Cardiac muscle cell (in vitro differentiated cells and primary cell): Measurements from ENCODE around the gene P2RY4. TPM values are rescaled to one million over a fixed set of nuclear protein-coding genes. Genes with fewer than 3 reads are reported as not detected.

Experiments used
- DNase-seq, 2 donors: peaks; one replicate each; pipeline versions ENCODE4 v3.0.0 to v3.0.0-alpha.2; 2010 to 2017; ENCODE audit warnings: low read depth in 1 of 2, low spot score in 1 of 2
- H3K27ac ChIP-seq: fragments of 200-600 bp; sonication (generic); 2 replicates; pipeline ENCODE4 v1.5.1; 2016
- H3K27me3 ChIP-seq: fragments of 200-600 bp; sonication (generic); 2 replicates; pipeline ENCODE4 v1.6.0; 2016; ENCODE audit warnings: control low read depth
- H3K36me3 ChIP-seq: fragments of 200-600 bp; sonication (generic); 2 replicates; pipeline ENCODE4 v1.5.1; 2016; ENCODE audit warnings: control low read depth
- H3K4me1 ChIP-seq: fragments of 200-600 bp; sonication (generic); 2 replicates; pipeline ENCODE4 v1.8.1; 2017; ENCODE audit warnings: low read depth, mild to moderate bottlenecking, mixed run types
- H3K4me3 ChIP-seq: fragments of 200-600 bp; sonication (generic); 2 replicates; pipeline ENCODE4 v1.5.1; 2016; ENCODE audit warnings: mild to moderate bottlenecking
- H3K9me3 ChIP-seq: fragments of 200-600 bp; sonication (generic); 2 replicates; pipeline ENCODE4 v1.5.1; 2017; ENCODE audit warnings: low read depth, mild to moderate bottlenecking, control low read depth
- polyA plus RNA-seq: library from polyadenylated mRNA; unstranded; fragments of >200 nt; fragmentation: Nextera tagmentation; extraction: Ambion mirVana; gene quantifications from 2 replicates; pipeline ENCODE4 v1.2.1, GENCODE V29; 2016
- total RNA-seq: library from RNA; depleted of rRNA; stranded (reverse); fragments of >200 nt; gene quantifications from 2 replicates; pipeline ENCODE4 v1.2.3, GENCODE V29; 2016
- TF ChIP-seq, protein P1 (sequence below): IDR thresholded peaks from 2 replicates; pipeline ENCODE4 v1.5.1; 2012; ENCODE audit warnings: low read depth, mild to moderate bottlenecking, low read length

Gene P2RY4
- total RNA-seq (0.09 TPM in 1 of 2 replicates, not detected in the other), polyA plus RNA-seq (0.17 TPM in 1 of 2 replicates, not detected in the other)

DNA sequence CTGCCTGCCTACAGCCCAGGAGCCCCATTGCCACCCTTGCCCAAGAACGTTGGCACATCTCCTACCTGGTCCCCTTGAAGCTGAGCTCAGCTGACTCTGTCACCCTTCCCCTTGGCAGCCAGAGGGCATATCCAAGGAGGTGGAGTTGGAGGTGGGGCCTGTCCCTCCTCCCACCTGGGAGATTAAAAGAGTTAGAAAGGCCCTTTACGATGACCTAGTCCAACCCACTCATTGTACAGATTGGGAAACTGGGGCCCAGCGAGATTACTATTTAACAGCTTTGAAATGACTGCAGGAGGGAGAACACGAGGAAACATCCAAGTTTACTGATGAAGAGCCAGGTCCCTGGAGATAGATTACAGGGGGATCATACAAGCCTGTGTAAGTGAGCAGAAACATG lies at the start of gene P2RY4:
Gene P2RY4, minus strand, starts transcription at position 101 of the 400 bp plus-strand sequence. CDS start 580 bp downstream, outside the sequence.
- Histone ChIP-seq H3K4me1 (no peaks in the 10 kb centered on the region), H3K27ac (no peak within 1 kb of the TSS), H3K9me3 (no peaks in the 10 kb centered on the region), H3K36me3 (no peaks in the 10 kb centered on the region), H3K4me3 (no peak within 1 kb of the TSS), H3K27me3 (no peaks in the 10 kb centered on the region)
- DNase-seq = no peak
- TF ChIP-seq, protein P1, sequence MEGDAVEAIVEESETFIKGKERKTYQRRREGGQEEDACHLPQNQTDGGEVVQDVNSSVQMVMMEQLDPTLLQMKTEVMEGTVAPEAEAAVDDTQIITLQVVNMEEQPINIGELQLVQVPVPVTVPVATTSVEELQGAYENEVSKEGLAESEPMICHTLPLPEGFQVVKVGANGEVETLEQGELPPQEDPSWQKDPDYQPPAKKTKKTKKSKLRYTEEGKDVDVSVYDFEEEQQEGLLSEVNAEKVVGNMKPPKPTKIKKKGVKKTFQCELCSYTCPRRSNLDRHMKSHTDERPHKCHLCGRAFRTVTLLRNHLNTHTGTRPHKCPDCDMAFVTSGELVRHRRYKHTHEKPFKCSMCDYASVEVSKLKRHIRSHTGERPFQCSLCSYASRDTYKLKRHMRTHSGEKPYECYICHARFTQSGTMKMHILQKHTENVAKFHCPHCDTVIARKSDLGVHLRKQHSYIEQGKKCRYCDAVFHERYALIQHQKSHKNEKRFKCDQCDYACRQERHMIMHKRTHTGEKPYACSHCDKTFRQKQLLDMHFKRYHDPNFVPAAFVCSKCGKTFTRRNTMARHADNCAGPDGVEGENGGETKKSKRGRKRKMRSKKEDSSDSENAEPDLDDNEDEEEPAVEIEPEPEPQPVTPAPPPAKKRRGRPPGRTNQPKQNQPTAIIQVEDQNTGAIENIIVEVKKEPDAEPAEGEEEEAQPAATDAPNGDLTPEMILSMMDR = no peak

GRCh38 chrX:70301716-70302115 lies 41.7 kb upstream of the P2RY4 start:
- DNase-seq = peak in 1 of 2 donors; percentile 75
- Histone ChIP-seq H3K36me3 (no peaks in the 10 kb centered on the region), H3K27me3 (no peaks in the 10 kb centered on the region), H3K27ac (no peak overlapping the region), H3K9me3 (no peaks in the 10 kb centered on the region), H3K4me3 (no peak overlapping the region), H3K4me1 (no peaks in the 10 kb centered on the region)
- TF ChIP-seq, protein P1 = no peak

DNA sequence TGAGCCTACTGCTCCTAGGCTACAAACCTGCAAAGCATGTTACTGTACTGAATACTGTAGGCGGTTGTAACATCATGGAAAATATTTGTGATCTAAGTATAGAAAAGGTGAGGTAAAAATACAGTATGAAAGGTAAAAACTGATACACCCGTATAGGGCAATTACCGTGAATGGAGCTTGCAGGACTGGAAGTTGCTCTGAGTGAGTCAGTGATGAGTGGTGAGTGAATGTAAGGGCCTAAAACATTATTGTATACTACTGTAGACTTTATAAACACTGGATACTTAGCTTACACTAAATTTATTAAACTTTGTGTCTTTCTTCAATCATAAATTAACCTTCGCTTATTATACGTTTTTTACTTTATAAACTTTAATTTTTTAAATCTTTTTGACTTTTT lies 33.6 kb upstream of the P2RY4 start:
- Histone ChIP-seq H3K36me3 (no peaks in the 10 kb centered on the region), H3K9me3 (no peaks in the 10 kb centered on the region), H3K4me1 (no peaks in the 10 kb centered on the region), H3K27ac (no peak overlapping the region), H3K4me3 (no peak overlapping the region), H3K27me3 (no peaks in the 10 kb centered on the region)
- no peak for DNase-seq
- TF ChIP-seq, protein P1 = no peak

DNA sequence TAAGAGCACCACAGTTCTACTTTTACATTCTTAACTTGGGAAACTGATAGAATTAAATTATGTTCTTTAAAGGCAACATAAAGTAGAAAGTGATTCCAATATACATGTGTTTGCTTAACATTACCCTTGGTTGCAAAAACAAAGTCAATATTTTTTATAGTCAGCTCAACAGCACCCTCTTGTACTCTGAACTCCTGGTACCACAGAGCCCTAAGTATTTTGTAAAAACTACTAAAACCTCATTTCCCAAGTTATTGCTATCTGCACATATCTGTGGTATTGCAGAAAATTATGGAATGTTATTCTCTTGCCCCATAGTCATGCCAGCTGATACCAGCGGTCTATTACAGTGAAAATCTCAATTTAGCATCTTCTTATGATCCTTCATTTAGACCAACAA lies 32.8 kb upstream of the P2RY4 start:
- peak in 1 of 2 donors; percentile 23 for DNase-seq
- H3K4me3 ChIP-seq = no peak overlapping the region
- TF ChIP-seq, protein P1 = peak; percentile 7
- H3K27ac ChIP-seq = no peak overlapping the region
- no peaks in the 10 kb centered on the region for H3K27me3 ChIP-seq
- no peaks in the 10 kb centered on the region for H3K9me3 ChIP-seq
- H3K36me3 ChIP-seq = no peaks in the 10 kb centered on the region
- H3K4me1 ChIP-seq = no peaks in the 10 kb centered on the region

GRCh38 chrX:70289793-70290770 lies 30.1 kb upstream of the P2RY4 start, which contains the start of the genes KIF4A and PDZD11:
Gene KIF4A (plus strand): TSS chrX:70290104. CDS start chrX:70290459, 355 bp downstream.
Gene PDZD11 (minus strand): TSS chrX:70289927. CDS start chrX:70289341, 586 bp downstream.
- no peaks in the 10 kb centered on the region for H3K36me3 ChIP-seq
- TF ChIP-seq, protein P1 = no peak
- H3K27ac ChIP-seq = peak within 1 kb of the TSS; percentile 50

More at GRCh38 chrX:70289793-70290770, 30.1 kb upstream of the P2RY4 start, which contains the start of the genes KIF4A and PDZD11:
- H3K9me3 ChIP-seq = no peaks in the 10 kb centered on the region
- H3K4me1 ChIP-seq = no peaks in the 10 kb centered on the region
- H3K27me3 ChIP-seq = no peaks in the 10 kb centered on the region
- peak within 1 kb of the TSS; percentile 49 for H3K4me3 ChIP-seq
- DNase-seq = peak; percentile 83 to 86
